Suprapubic skin (tissue), 4 donors: ENCODE data around the gene TBC1D19. TPM values are rescaled to one million over a fixed set of nuclear protein-coding genes. Genes with fewer than 3 reads are reported as not detected.
"Not testable (repeated sequence)": the region's sequence is repeated elsewhere in the genome, so short reads cannot be mapped to it uniquely, and the experiment has no call there.

ENCODE experiments used
- DNase-seq, 2 donors: peaks; one replicate each; pipeline ENCODE4 v3.0.0-alpha.2; 2019; ENCODE audit warnings: low spot score in 2 of 2
- H3K27ac ChIP-seq: fragments of 200-600 bp; sonication (generic); one replicate; pipeline ENCODE4 v1.5.1; 2019
- H3K27me3 ChIP-seq: fragments of 200-600 bp; sonication (generic); one replicate; pipeline ENCODE4 v1.5.1; 2019
- H3K36me3 ChIP-seq: fragments of 200-600 bp; sonication (generic); one replicate; pipeline ENCODE4 v1.5.1; 2019
- H3K4me1 ChIP-seq: fragments of 200-600 bp; sonication (generic); one replicate; pipeline ENCODE4 v1.5.1; 2019
- H3K4me3 ChIP-seq: fragments of 200-600 bp; sonication (generic); one replicate; pipeline ENCODE4 v1.5.1; 2019; ENCODE audit warnings: mild to moderate bottlenecking
- H3K9me3 ChIP-seq: fragments of 200-600 bp; sonication (generic); one replicate; pipeline ENCODE4 v1.5.1; 2019
- EP300 ChIP-seq: sonication (generic); formaldehyde crosslinking; IDR thresholded peaks from one replicate; pipeline ENCODE4 v1.6.1; 2017; ENCODE audit warnings: antibody characterized with exemption
- POLR2A ChIP-seq, 2 donors: fragments of 450-650 bp; IDR thresholded peaks; one replicate each; pipeline ENCODE4 v1.6.1; 2017; ENCODE audit warnings: antibody characterized with exemption in 2 of 2, mild to moderate bottlenecking in 2 of 2, moderate library complexity in 2 of 2
- POLR2AphosphoS5 ChIP-seq, 3 donors: sonication (generic); formaldehyde crosslinking; IDR thresholded peaks; one replicate each; pipeline ENCODE4 v1.6.1; 2017; ENCODE audit warnings: antibody characterized with exemption in 3 of 3
- WGBS: methylation state at CpG from one replicate; pipeline ENCODE4 v1.1.5; 2018; 5-methylcytosine and 5-hydroxymethylcytosine counted together
- total RNA-seq, 4 donors: library from RNA; depleted of rRNA; stranded (reverse); fragments of >200 nt; gene quantifications; one replicate each; pipeline ENCODE4 v1.1.0, GENCODE V29; 2016
- TF ChIP-seq, protein P1 (sequence below), 2 donors: fragments of 200-600 bp in 1 of 2; fragments of 450-650 bp in 1 of 2; sonication (generic) in 1 of 2; IDR thresholded peaks; one replicate each; pipeline ENCODE4 v1.5.1; 2016 to 2019; ENCODE audit warnings: antibody characterized with exemption in 2 of 2, mild to moderate bottlenecking in 1 of 2, moderate library complexity in 1 of 2

Gene TBC1D19
- total RNA-seq, 4 donors from 2014 or later = 6.2 to 16.2 (median 11.9) TPM

DNA sequence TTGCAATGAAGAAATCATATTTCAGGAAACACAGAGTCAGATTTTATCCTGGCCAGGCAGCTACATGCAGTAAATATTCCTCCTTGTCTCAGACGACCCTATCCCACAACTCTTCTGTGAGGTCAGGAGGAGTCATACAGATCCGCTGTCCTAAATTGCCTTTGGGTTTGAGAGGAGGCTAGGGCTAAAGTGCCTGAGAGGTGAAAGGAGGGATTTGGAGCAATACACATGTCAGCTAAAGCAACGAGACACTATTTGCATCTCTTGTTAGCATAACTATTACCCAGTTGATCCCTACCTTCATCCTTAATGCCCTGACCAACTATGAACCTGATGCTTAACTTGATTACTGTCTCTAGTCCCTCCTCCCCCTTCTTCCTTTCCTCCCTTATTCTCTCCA, 98.6 kb downstream of the TBC1D19 start:
- Histone ChIP-seq H3K27ac (no peak overlapping the region), H3K9me3 (no peaks in the 10 kb centered on the region), H3K27me3 (no peaks in the 10 kb centered on the region), H3K4me1 (no peaks in the 10 kb centered on the region), H3K36me3 (peaks cover 13% of the 10 kb centered on the region), H3K4me3 (no peak overlapping the region)
- no peak for DNase-seq
- 92% methylated on average over 3 of the region's 3 CpGs for WGBS
- TF ChIP-seq POLR2AphosphoS5 (IDR thresholded peaks at IDR 0.05) = no peak
- TF ChIP-seq, protein P1, sequence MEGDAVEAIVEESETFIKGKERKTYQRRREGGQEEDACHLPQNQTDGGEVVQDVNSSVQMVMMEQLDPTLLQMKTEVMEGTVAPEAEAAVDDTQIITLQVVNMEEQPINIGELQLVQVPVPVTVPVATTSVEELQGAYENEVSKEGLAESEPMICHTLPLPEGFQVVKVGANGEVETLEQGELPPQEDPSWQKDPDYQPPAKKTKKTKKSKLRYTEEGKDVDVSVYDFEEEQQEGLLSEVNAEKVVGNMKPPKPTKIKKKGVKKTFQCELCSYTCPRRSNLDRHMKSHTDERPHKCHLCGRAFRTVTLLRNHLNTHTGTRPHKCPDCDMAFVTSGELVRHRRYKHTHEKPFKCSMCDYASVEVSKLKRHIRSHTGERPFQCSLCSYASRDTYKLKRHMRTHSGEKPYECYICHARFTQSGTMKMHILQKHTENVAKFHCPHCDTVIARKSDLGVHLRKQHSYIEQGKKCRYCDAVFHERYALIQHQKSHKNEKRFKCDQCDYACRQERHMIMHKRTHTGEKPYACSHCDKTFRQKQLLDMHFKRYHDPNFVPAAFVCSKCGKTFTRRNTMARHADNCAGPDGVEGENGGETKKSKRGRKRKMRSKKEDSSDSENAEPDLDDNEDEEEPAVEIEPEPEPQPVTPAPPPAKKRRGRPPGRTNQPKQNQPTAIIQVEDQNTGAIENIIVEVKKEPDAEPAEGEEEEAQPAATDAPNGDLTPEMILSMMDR (IDR thresholded peaks at IDR 0.05) = no peak
- TF ChIP-seq EP300 = no peak
- no peak for TF ChIP-seq POLR2A (IDR thresholded peaks at IDR 0.05)

DNA sequence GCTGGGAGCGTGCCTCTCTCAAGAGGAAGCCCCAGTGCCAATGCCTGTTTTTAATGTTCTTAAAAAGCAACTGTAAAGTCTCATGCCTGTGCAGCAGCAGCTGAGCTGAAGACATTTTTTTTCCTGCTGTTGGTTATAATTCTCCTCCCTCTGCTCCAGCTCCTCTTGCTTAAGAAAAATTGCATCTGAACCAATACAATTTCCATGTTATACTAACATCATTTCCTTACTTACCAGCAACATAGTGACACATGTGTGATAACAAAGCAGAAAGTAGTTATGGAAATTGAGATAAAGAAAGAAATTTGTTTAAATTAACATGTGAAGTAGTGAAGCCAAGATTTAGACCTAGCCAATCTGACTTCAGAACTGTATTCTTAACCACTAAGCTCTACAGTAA, 101.4 kb downstream of the TBC1D19 start:
- DNase-seq = no peak
- 73% methylated on average over 1 of the region's 1 CpG for WGBS
- TF ChIP-seq POLR2AphosphoS5 (IDR thresholded peaks at IDR 0.05) (no peak), POLR2A (IDR thresholded peaks at IDR 0.05) (no peak), EP300 (no peak)
- TF ChIP-seq, protein P1 (IDR thresholded peaks at IDR 0.05) = no peak
- Histone ChIP-seq H3K27me3 (no peaks in the 10 kb centered on the region), H3K4me1 (no peaks in the 10 kb centered on the region), H3K27ac (no peak overlapping the region), H3K36me3 (peaks cover 5% of the 10 kb centered on the region), H3K9me3 (no peaks in the 10 kb centered on the region), H3K4me3 (no peak overlapping the region)

DNA sequence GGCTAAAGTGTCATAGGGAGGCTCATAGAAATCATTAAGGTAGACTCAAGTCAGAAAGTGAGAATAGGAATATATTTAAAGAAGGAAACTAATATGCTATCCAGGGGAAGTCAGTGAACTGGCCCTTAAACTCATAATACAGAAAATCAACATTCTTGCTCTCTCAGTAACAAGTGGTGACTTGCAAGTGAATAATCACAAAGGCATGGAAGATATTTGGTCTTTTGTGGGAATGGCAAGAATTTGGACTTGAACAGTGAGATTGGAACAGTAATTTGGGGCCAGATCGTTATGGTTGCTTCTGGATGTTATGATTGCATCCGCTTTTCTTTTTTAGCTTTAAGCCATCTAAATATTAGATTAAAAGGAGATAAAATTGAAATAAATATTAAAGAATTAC, 103.8 kb downstream of the TBC1D19 start:
- DNase-seq = no peak
- H3K27me3 ChIP-seq = no peaks in the 10 kb centered on the region
- WGBS = 74% methylated on average over 2 of the region's 2 CpGs

GRCh38 chr4:26690506-26690905, 106.6 kb downstream of the TBC1D19 start:
- Histone ChIP-seq H3K36me3 (peaks cover 5% of the 10 kb centered on the region), H3K4me1 (no peaks in the 10 kb centered on the region), H3K27ac (no peak overlapping the region), H3K9me3 (no peaks in the 10 kb centered on the region), H3K4me3 (no peak overlapping the region), H3K27me3 (no peaks in the 10 kb centered on the region)
- TF ChIP-seq, protein P1 (IDR thresholded peaks at IDR 0.05) = no peak
- no peak for TF ChIP-seq POLR2A (IDR thresholded peaks at IDR 0.05)
- TF ChIP-seq EP300 = no peak
- TF ChIP-seq POLR2AphosphoS5 (IDR thresholded peaks at IDR 0.05) = no peak
- 60% methylated on average over 3 of the region's 3 CpGs for WGBS
- DNase-seq = no peak

More for the DNA sequence above, 103.8 kb downstream of the TBC1D19 start:
- H3K27ac ChIP-seq = no peak overlapping the region
- H3K9me3 ChIP-seq = no peaks in the 10 kb centered on the region
- TF ChIP-seq POLR2A (IDR thresholded peaks at IDR 0.05) (no peak), EP300 (no peak), POLR2AphosphoS5 (IDR thresholded peaks at IDR 0.05) (no peak)
- TF ChIP-seq, protein P1 (IDR thresholded peaks at IDR 0.05) = no peak
- no peaks in the 10 kb centered on the region for H3K4me1 ChIP-seq
- peaks cover 5% of the 10 kb centered on the region for H3K36me3 ChIP-seq
- H3K4me3 ChIP-seq = no peak overlapping the region

DNA sequence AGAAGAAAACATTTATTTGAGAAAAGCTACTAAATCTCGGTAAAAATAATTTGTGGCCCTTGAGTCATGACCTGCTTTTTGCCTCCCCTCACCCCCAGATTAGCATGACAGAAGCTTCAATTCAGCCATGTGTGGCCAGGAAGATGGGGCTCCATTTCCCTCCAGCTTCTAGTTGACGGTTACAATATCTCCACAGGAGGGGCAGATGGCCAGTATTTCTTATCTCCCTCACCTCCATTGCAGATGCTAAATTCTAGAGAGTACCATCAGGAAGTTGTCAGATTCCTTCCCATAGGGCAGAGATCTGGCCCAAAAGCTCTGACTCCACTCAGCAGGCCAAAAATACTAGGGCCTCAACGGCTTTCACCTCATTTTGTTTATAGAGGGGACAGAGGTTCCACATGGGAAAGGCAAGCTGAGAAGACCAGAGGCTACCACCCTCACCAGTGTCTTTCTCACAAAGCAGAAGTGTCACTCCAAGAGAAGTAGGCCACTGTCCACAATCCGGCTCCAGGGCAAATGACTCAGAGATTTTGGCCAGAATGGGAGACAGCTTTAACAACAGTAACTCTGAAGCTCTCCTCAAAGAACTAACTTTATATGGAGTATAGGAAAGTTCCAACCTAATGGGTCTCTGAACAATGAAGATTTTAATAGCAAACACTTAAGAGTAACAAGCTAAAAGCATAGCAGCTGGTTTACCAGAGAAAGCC, 108.3 kb downstream of the TBC1D19 start:
- Histone ChIP-seq H3K36me3 (peaks cover 5% of the 10 kb centered on the region), H3K4me3 (no peak overlapping the region), H3K27ac (no peak overlapping the region), H3K4me1 (no peaks in the 10 kb centered on the region), H3K27me3 (no peaks in the 10 kb centered on the region), H3K9me3 (no peaks in the 10 kb centered on the region)
- 90% methylated on average over 4 of the region's 4 CpGs for WGBS
- DNase-seq = no peak
- TF ChIP-seq POLR2AphosphoS5 (IDR thresholded peaks at IDR 0.05) (no peak), EP300 (no peak), POLR2A (IDR thresholded peaks at IDR 0.05) (no peak)
- TF ChIP-seq, protein P1 (IDR thresholded peaks at IDR 0.05) = no peak

- not testable (repeated sequence) for H3K27me3 ChIP-seq, H3K36me3 ChIP-seq, H3K4me3 ChIP-seq, H3K4me1 ChIP-seq, DNase-seq, H3K27ac ChIP-seq, H3K9me3 ChIP-seq
- WGBS = 96% methylated on average over 7 of the region's 13 CpGs
Observed at GRCh38 chr4:26694131-26694530, 110.2 kb downstream of the TBC1D19 start.
